RWPE1 (cell line): ENCODE data around the gene IDH1.
A peak's percentile ranks its signal among the peaks of the same experiment; 100 is the strongest.

ENCODE experiments used
- CTCF ChIA-PET: fragments of 350-600 bp; sonication (Branson Sonifier 250); formaldehyde crosslinking; extraction: SDS; loops from one replicate; lab custom pipeline; 2021; lab: Yijun Ruan, JAX
- POLR2A ChIA-PET: fragments of 400-600 bp; formaldehyde crosslinking; extraction: SDS; loops from one replicate; lab custom pipeline; 2020; ENCODE audit warnings: antibody characterized with exemption; ENCODE audit not compliant: low non-redundant PET; lab: Yijun Ruan, JAX
- DNase-seq: peaks from one replicate; pipeline ENCODE4 v3.0.0; 2012; ENCODE audit warnings: low spot score
- H3K27ac ChIP-seq: fragments of 450-650 bp; 2 replicates; pipeline ENCODE4 v1.5.1; 2017
- TF ChIP-seq, protein P1 (sequence below): fragments of 450-650 bp; conservative IDR thresholded peaks from 2 replicates; pipeline ENCODE4 v1.5.1; 2017; ENCODE audit warnings: low read depth, mild to moderate bottlenecking

IDH1 gene

DNA sequence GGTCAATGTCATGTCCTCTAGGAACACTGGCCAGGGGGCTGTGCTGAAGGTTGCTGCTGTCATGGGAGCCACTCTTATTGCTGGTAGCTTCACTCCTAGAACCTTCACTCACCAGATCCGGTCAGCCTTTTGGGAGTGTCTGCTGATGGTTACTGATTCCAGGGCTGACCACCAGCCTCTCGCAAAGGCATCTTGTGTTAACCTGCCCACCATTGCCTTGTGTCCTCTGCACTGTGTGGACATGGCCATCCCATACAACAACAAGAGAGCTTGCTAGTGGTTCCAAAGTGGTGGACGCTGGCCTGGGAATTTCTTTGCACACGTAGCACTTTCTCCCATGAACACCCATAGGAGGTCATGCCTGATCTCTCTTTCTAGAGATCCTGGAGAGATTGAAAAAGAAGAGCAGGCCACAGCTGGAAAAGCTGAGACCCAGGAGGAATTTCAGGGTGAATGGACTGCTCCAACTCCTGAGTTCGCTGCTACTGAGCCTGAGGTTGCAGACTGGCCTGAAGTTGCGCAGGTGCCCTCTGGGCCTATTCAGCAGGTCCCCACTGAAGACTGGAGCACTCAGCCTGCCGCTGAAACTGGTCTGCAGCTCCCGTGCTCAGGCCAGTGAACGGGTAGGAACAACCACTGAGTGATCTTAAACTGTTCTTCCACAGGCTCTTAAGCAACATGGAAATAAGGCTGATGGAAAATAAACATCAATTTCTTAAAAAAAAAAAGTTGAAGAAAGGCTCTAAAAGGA, 46.4 kb downstream of the IDH1 start:
- H3K27ac ChIP-seq, result no peak overlapping the region
- CTCF ChIA-PET, result interaction anchor here (0.7 kb wide), 1 partner anchor 11 kb away, joined by 3 read pairs; no protein-coding TSS in a partner anchor
- DNase-seq, result no peak
- TF ChIP-seq, protein P1, sequence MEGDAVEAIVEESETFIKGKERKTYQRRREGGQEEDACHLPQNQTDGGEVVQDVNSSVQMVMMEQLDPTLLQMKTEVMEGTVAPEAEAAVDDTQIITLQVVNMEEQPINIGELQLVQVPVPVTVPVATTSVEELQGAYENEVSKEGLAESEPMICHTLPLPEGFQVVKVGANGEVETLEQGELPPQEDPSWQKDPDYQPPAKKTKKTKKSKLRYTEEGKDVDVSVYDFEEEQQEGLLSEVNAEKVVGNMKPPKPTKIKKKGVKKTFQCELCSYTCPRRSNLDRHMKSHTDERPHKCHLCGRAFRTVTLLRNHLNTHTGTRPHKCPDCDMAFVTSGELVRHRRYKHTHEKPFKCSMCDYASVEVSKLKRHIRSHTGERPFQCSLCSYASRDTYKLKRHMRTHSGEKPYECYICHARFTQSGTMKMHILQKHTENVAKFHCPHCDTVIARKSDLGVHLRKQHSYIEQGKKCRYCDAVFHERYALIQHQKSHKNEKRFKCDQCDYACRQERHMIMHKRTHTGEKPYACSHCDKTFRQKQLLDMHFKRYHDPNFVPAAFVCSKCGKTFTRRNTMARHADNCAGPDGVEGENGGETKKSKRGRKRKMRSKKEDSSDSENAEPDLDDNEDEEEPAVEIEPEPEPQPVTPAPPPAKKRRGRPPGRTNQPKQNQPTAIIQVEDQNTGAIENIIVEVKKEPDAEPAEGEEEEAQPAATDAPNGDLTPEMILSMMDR, result no peak
- POLR2A ChIA-PET, result no interaction called here

- POLR2A ChIA-PET, result no interaction called here
- no peak for DNase-seq
- CTCF ChIA-PET, result interaction anchor here (0.7 kb wide), 1 partner anchor 139 kb away, joined by 3 read pairs; no protein-coding TSS in a partner anchor
- TF ChIP-seq, protein P1, result no peak
- no peak overlapping the region for H3K27ac ChIP-seq
These were observed 47.1 kb downstream of the IDH1 start for GRCh38 chr2:208207769-208208168.

- CTCF ChIA-PET, result no interaction called here
- POLR2A ChIA-PET, result no interaction called here
- H3K27ac ChIP-seq, result no peak overlapping the region
- no peak for DNase-seq
- TF ChIP-seq, protein P1, result no peak
These were observed 50.7 kb downstream of the IDH1 start for GRCh38 chr2:208204166-208204565.

- no peak overlapping the region for H3K27ac ChIP-seq
- DNase-seq, result no peak
- ChIA-PET CTCF (no interaction called here), POLR2A (no interaction called here)
- TF ChIP-seq, protein P1, result no peak
These were observed 59.3 kb downstream of the IDH1 start for GRCh38 chr2:208195531-208195930.

GRCh38 chr2:208192611-208193236, 62.1 kb downstream of the IDH1 start:
- ChIA-PET CTCF (interaction anchor here (1.0 kb wide), 1 partner anchor 63 kb away, joined by 3 read pairs; no protein-coding TSS in a partner anchor), POLR2A (interaction anchor here (0.6 kb wide), 1 partner anchor 235 kb away, joined by 4 read pairs; no protein-coding TSS in a partner anchor)
- TF ChIP-seq, protein P1, result no peak
- no peak overlapping the region for H3K27ac ChIP-seq
- peak; percentile 12 for DNase-seq

GRCh38 chr2:208189810-208190503, 64.9 kb downstream of the IDH1 start, which contains the start of gene C2orf80:
Gene C2orf80, minus strand, starts transcription at chr2:208190030. Its CDS starts 3,044 bp downstream, at chr2:208186986.
- CTCF ChIA-PET, result interaction anchor here (1.2 kb wide), 1 partner anchor 12 kb away, joined by 3 read pairs; no protein-coding TSS in a partner anchor
- no peak for DNase-seq
- POLR2A ChIA-PET, result no interaction called here
- TF ChIP-seq, protein P1, result no peak
- no peak within 1 kb of the TSS for H3K27ac ChIP-seq
